Bronchial epithelial cell (primary cell): ENCODE measurements around the gene EIF3F. TPM values are rescaled to one million over a fixed set of nuclear protein-coding genes. Genes with fewer than 3 reads are reported as not detected.

Experiments
- DNase-seq: peaks from one replicate; pipeline ENCODE4 v3.0.0-alpha.2; 2010; ENCODE audit warnings: low read depth
- FAIRE-seq: peaks from 2 replicates; lab custom pipeline; 2011; peaks lifted over from hg19 to GRCh38; lab: Jason Lieb, UNC
- H3K27me3 ChIP-seq: 2 replicates; pipeline ENCODE4 v1.5.1; 2011; ENCODE audit warnings: low read length; ENCODE audit not compliant: control insufficient read depth, insufficient read depth
- H3K36me3 ChIP-seq: 2 replicates; pipeline ENCODE4 v1.5.1; 2011; ENCODE audit warnings: low read length; ENCODE audit not compliant: control insufficient read depth, insufficient read depth
- H3K4me3 ChIP-seq: 2 replicates; pipeline ENCODE4 v1.5.1; 2011; ENCODE audit warnings: mild to moderate bottlenecking, low read depth, low read length, control low read depth
- CTCF ChIP-seq: IDR thresholded peaks from 2 replicates; pipeline ENCODE4 v1.5.1; 2011; ENCODE audit warnings: mild to moderate bottlenecking, moderate library complexity, low read length, control low read depth, inconsistent platforms; ENCODE audit not compliant: insufficient read depth, severe bottlenecking
- total RNA-seq: library from RNA; depleted of rRNA; stranded (reverse); fragments of >200 nt; gene quantifications from 2 replicates; pipeline ENCODE4 v1.2.1, GENCODE V29; 2014

Gene EIF3F
- total RNA-seq, 1 donor from 2014 or later = 222 TPM

GRCh38 chr11:8019314-8020243 lies 32.4 kb downstream of the EIF3F start:
- Histone ChIP-seq H3K27me3 (peaks cover 17% of the 10 kb centered on the region), H3K4me3 (peak overlapping the region; percentile 28), H3K36me3 (no peaks in the 10 kb centered on the region)
- peak; percentile 39 for DNase-seq
- FAIRE-seq = no peak
- TF ChIP-seq CTCF = no peak

DNA sequence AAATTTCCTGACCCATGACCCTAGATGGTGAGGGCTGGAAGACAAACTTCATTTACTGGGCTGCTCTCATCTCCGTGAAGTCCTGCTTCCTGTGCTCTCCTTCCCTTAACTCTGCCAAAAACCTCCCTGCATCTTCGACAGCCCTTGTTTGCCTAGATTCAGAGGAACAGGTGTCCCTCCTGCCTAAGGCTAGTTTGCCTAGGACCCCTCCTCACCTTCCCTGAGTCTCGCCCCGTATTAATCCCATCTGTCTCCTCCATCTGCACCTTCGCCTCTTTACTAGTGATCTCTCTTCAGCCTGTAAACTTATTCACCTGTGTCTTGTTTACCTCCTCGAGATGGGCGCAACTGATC lies 33.1 kb downstream of the EIF3F start:
- peaks cover 17% of the 10 kb centered on the region for H3K27me3 ChIP-seq
- peak overlapping the region; percentile 22 for H3K4me3 ChIP-seq
- DNase-seq (no peak), FAIRE-seq (no peak)
- TF ChIP-seq CTCF = no peak
- H3K36me3 ChIP-seq = no peaks in the 10 kb centered on the region

GRCh38 chr11:8021920-8022319 lies 34.8 kb downstream of the EIF3F start:
- TF ChIP-seq CTCF = no peak
- FAIRE-seq = no peak

GRCh38 chr11:8022876-8023275 lies 35.7 kb downstream of the EIF3F start:
- no peak overlapping the region for H3K4me3 ChIP-seq
- no peak for DNase-seq
- H3K36me3 ChIP-seq = no peaks in the 10 kb centered on the region
- no peak for TF ChIP-seq CTCF
- no peak for FAIRE-seq
- H3K27me3 ChIP-seq = peaks cover 6% of the 10 kb centered on the region

More at GRCh38 chr11:8021920-8022319, 34.8 kb downstream of the EIF3F start:
- Histone ChIP-seq H3K36me3 (no peaks in the 10 kb centered on the region), H3K27me3 (peaks cover 11% of the 10 kb centered on the region), H3K4me3 (no peak overlapping the region)
- no peak for DNase-seq

GRCh38 chr11:8023831-8024555 lies 36.9 kb downstream of the EIF3F start:
- FAIRE-seq = no peak
- no peaks in the 10 kb centered on the region for H3K36me3 ChIP-seq
- DNase-seq = peak; percentile 67
- H3K27me3 ChIP-seq = peaks cover 5% of the 10 kb centered on the region
- no peak for TF ChIP-seq CTCF
- H3K4me3 ChIP-seq = no peak overlapping the region
